CD4-positive, alpha-beta T cell (primary cell): Measurements from ENCODE around the gene IZUMO2. TPM values are rescaled to one million over a fixed set of nuclear protein-coding genes. Genes with fewer than 3 reads are reported as not detected.

Experiments used
- ATAC-seq: fragments of 200-7000 bp; cut with Tn5 transposase; one replicate; pipeline ENCODE4 v1.10.0; 2022; ENCODE audit warnings: mild to moderate bottlenecking; ENCODE audit not compliant: poor library complexity
- CTCF ChIA-PET: fragments of 350-600 bp; sonication (Branson Sonifier 250); formaldehyde crosslinking; loops from one replicate; lab custom pipeline; 2021; ENCODE audit warnings: antibody characterized with exemption, inconsistent platforms; lab: Charles Lee
- POLR2A ChIA-PET: fragments of 350-600 bp; sonication (Branson Sonifier 250); formaldehyde crosslinking; loops from one replicate; lab custom pipeline; 2021; ENCODE audit warnings: antibody characterized with exemption, inconsistent platforms; lab: Charles Lee
- DNase-seq, 14 experiments: peaks; one replicate each; pipeline ENCODE4 v3.0.0-alpha.2; 2013 to 2020; ENCODE audit warnings: mixed read lengths in 2 of 14
- H3K27ac ChIP-seq, 2 donors: one replicate each; pipeline versions ENCODE4 v1.5.1 to v1.7.0; 2013; ENCODE audit warnings: low read length in 2 of 2, low read depth in 1 of 2, mild to moderate bottlenecking in 1 of 2
- H3K27me3 ChIP-seq, 2 experiments: 1 replicate in 1 of 2; 2 replicates in 1 of 2; pipeline versions ENCODE4 v1.6.1 to v1.7.0; 2013; ENCODE audit warnings: low read length in 2 of 2, control low read depth in 1 of 2, mild to moderate bottlenecking in 1 of 2, moderate library complexity in 1 of 2; ENCODE audit not compliant: insufficient read depth in 2 of 2, control insufficient read depth in 1 of 2
- H3K36me3 ChIP-seq: one replicate; pipeline ENCODE4 v1.6.1; 2013; ENCODE audit warnings: low read length, control low read depth; ENCODE audit not compliant: insufficient read depth
- H3K4me1 ChIP-seq: one replicate; pipeline ENCODE4 v1.6.1; 2013; ENCODE audit warnings: low read length, control low read depth; ENCODE audit not compliant: insufficient read depth
- H3K4me3 ChIP-seq: one replicate; pipeline ENCODE4 v1.5.1; 2013; ENCODE audit warnings: mild to moderate bottlenecking, low read length, moderate library complexity
- H3K9me3 ChIP-seq, 2 experiments: 1 replicate in 1 of 2; 2 replicates in 1 of 2; pipeline versions ENCODE4 v1.6.1 to v1.7.0; 2013; ENCODE audit warnings: low read length in 2 of 2, mild to moderate bottlenecking in 2 of 2, control low read depth in 1 of 2, moderate library complexity in 1 of 2; ENCODE audit not compliant: control insufficient read depth in 1 of 2, insufficient read depth in 1 of 2
- H3K27ac Mint-ChIP-seq: one replicate; pipeline ENCODE4 v1.8.0; 2020; ENCODE audit warnings: mixed read lengths
- H3K27me3 Mint-ChIP-seq: one replicate; pipeline ENCODE4 v1.8.0; 2021; ENCODE audit warnings: mixed read lengths
- H3K36me3 Mint-ChIP-seq: one replicate; pipeline ENCODE4 v1.8.0; 2021; ENCODE audit warnings: low read depth, mixed read lengths
- H3K4me1 Mint-ChIP-seq: one replicate; pipeline ENCODE4 v1.8.0; 2021; ENCODE audit warnings: low read depth, mixed read lengths
- H3K4me3 Mint-ChIP-seq: one replicate; pipeline ENCODE4 v1.8.0; 2020; ENCODE audit warnings: mild to moderate bottlenecking, mixed read lengths
- H3K9me3 Mint-ChIP-seq: one replicate; pipeline ENCODE4 v1.8.0; 2020; ENCODE audit warnings: mixed read lengths
- intact Hi-C, 2 experiments: fragments of 100-400 bp; cut with DNase I in 1 of 2; cut with micrococcal nuclease in 1 of 2; formaldehyde crosslinking; loops; one replicate each; pipeline versions ENCODE4 v1.15.1 to v1.9.0; 2023 to 2025; cut with DNase I, micrococcal nuclease
- total RNA-seq, 174 experiments: library from RNA in 2 of 174; stranded (reverse) in 2 of 174; gene quantifications; one replicate each; pipeline ENCODE4 v1.2.3 and lab custom pipeline; 2021 to 2026
- TF ChIP-seq, protein P1 (sequence below): fragments of 200-600 bp; IDR thresholded peaks from one replicate; pipeline ENCODE4 v1.8.0; 2022; ENCODE audit warnings: antibody characterized with exemption, mild to moderate bottlenecking

The IZUMO2 gene
- total RNA-seq, 2 experiments from 2014 or later: not detected

DNA sequence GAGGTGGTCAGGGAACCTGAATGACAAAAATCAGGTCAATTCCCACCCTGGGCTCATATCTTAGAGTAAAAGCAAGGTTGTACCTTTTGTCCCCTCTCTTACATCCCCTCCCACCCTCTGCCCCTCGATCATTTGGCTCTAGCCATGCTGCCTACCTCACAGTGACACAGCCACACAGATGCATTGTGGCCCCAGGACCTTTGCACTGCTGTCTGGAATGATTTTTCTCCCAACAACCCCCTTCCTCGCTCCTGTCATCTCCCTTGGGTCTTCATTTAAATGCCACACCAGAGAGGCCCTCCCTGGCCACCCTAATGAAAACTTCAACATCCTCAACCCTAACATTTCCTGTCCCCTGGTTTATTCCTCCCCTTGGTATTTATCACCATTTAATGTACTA is 44.6 kb upstream of the IZUMO2 start:
- ATAC-seq (no peak), DNase-seq (no peak)
- TF ChIP-seq, protein P1, sequence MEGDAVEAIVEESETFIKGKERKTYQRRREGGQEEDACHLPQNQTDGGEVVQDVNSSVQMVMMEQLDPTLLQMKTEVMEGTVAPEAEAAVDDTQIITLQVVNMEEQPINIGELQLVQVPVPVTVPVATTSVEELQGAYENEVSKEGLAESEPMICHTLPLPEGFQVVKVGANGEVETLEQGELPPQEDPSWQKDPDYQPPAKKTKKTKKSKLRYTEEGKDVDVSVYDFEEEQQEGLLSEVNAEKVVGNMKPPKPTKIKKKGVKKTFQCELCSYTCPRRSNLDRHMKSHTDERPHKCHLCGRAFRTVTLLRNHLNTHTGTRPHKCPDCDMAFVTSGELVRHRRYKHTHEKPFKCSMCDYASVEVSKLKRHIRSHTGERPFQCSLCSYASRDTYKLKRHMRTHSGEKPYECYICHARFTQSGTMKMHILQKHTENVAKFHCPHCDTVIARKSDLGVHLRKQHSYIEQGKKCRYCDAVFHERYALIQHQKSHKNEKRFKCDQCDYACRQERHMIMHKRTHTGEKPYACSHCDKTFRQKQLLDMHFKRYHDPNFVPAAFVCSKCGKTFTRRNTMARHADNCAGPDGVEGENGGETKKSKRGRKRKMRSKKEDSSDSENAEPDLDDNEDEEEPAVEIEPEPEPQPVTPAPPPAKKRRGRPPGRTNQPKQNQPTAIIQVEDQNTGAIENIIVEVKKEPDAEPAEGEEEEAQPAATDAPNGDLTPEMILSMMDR: no peak
- H3K9me3 ChIP-seq: peaks cover 12 to 52% of the 10 kb centered on the region in 2 experiments
- peaks cover 27 to 49% of the 10 kb centered on the region in 2 experiments for H3K27me3 ChIP-seq
- ChIA-PET POLR2A (no interaction called here), CTCF (no interaction called here)
- no peaks in the 10 kb centered on the region for H3K36me3 ChIP-seq
- H3K9me3 Mint-ChIP-seq: no peaks in the 10 kb centered on the region
- H3K4me1 ChIP-seq: peaks cover 11% of the 10 kb centered on the region
- H3K4me1 Mint-ChIP-seq: no peaks in the 10 kb centered on the region
- no peak overlapping the region for H3K4me3 ChIP-seq
- H3K4me3 Mint-ChIP-seq: no peak overlapping the region
- peaks cover 42% of the 10 kb centered on the region for H3K27me3 Mint-ChIP-seq
- H3K27ac Mint-ChIP-seq: no peak overlapping the region
- no peaks in the 10 kb centered on the region for H3K36me3 Mint-ChIP-seq
- H3K27ac ChIP-seq: no peak overlapping the region
- intact Hi-C loops: no loop called here

DNA sequence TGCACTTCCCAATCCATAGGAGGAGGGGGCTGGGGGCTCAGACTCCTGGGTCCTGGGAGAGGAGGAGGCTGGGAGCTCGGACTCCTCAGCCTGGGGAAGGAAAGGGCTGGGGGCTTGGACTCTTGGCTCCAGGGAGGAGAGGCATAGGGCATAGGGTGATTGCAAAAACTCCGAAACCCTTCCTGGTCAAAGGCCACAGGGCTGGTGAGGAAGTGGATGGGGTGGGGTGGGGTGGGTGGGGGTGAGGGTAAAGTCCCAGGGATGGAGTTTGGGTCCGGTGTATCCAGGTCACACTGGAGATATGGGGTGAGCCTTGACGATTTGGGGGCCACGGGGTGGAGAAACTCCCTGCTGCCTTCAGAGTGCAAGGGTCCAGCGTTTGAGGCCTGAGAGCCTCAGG is 43.1 kb upstream of the IZUMO2 start:
- POLR2A ChIA-PET: no interaction called here
- no peak overlapping the region for H3K4me3 Mint-ChIP-seq
- H3K36me3 ChIP-seq: no peaks in the 10 kb centered on the region
- no peaks in the 10 kb centered on the region for H3K9me3 Mint-ChIP-seq
- intact Hi-C loops: no loop called here
- H3K27me3 ChIP-seq: peaks cover 35 to 60% of the 10 kb centered on the region in 2 experiments
- no peak for DNase-seq
- no peaks in the 10 kb centered on the region for H3K36me3 Mint-ChIP-seq
- H3K4me1 Mint-ChIP-seq: no peaks in the 10 kb centered on the region
- H3K4me1 ChIP-seq: peaks cover 11% of the 10 kb centered on the region
- no peak overlapping the region for H3K27ac Mint-ChIP-seq
- TF ChIP-seq, protein P1: no peak
- H3K9me3 ChIP-seq: peaks cover 2 to 48% of the 10 kb centered on the region in 2 experiments
- ATAC-seq: no peak
- peaks cover 58% of the 10 kb centered on the region for H3K27me3 Mint-ChIP-seq
- H3K27ac ChIP-seq: no peak overlapping the region
- no peak overlapping the region for H3K4me3 ChIP-seq
- CTCF ChIA-PET: no interaction called here

DNA sequence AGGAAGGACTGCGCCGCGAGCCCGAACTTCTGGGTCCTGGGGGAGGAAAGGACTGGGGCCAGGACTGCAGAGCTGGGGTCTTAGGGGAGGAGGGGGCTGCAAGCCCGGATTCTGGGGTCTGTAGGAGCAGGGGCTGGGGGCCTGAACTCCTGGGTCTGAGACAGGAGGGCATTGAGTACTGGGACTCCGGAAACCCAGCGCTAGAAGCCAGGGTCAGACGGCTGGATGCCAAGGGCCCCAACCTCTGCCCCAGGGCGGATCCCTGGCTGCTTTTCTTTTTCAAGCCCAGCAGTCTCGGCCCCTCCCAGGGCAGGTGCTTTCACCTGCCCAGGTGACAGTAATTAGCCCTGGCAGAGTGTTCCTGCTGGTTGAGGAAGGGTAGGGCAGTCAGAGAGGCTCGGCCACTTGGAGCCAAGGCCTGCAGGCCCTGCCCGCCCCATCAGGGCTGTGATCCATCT is 42.6 kb upstream of the IZUMO2 start:
- ATAC-seq: no peak
- H3K27me3 ChIP-seq: peaks cover 38 to 64% of the 10 kb centered on the region in 2 experiments
- H3K9me3 Mint-ChIP-seq: no peaks in the 10 kb centered on the region
- peaks cover 63% of the 10 kb centered on the region for H3K27me3 Mint-ChIP-seq
- H3K36me3 Mint-ChIP-seq: no peaks in the 10 kb centered on the region
- ChIA-PET CTCF (no interaction called here), POLR2A (no interaction called here)
- DNase-seq: no peak
- no peak overlapping the region for H3K27ac ChIP-seq
- TF ChIP-seq, protein P1: no peak
- intact Hi-C loops: no loop called here
- peaks cover 11% of the 10 kb centered on the region for H3K4me1 ChIP-seq
- H3K36me3 ChIP-seq: no peaks in the 10 kb centered on the region
- H3K4me1 Mint-ChIP-seq: no peaks in the 10 kb centered on the region
- peaks cover 0 to 47% of the 10 kb centered on the region in 2 experiments for H3K9me3 ChIP-seq
- no peak overlapping the region for H3K27ac Mint-ChIP-seq
- H3K4me3 ChIP-seq: no peak overlapping the region
- no peak overlapping the region for H3K4me3 Mint-ChIP-seq
